Colonic mucosa (tissue), 4 donors: Measurements from ENCODE around the gene KRTCAP3. TPM values are rescaled to one million over a fixed set of nuclear protein-coding genes. Genes with fewer than 3 reads are reported as not detected.
A peak's percentile ranks its signal among the peaks of the same experiment; 100 is the strongest.
"Not testable (repeated sequence)": the region's sequence is repeated elsewhere in the genome, so short reads cannot be mapped to it uniquely, and the experiment has no call there.

Source experiments
- DNase-seq: peaks from one replicate; pipeline ENCODE4 v3.0.0-alpha.2; 2020
- H3K27ac ChIP-seq: fragments of 200-600 bp; one replicate; pipeline ENCODE4 v1.8.0; 2021
- H3K27me3 ChIP-seq: fragments of 200-600 bp; one replicate; pipeline ENCODE4 v1.8.0; 2021
- H3K36me3 ChIP-seq: fragments of 200-600 bp; one replicate; pipeline ENCODE4 v1.8.0; 2021
- H3K4me1 ChIP-seq: fragments of 200-600 bp; one replicate; pipeline ENCODE4 v1.8.0; 2021; ENCODE audit warnings: mild to moderate bottlenecking
- H3K4me3 ChIP-seq: fragments of 200-600 bp; one replicate; pipeline ENCODE4 v1.8.0; 2021
- H3K9ac ChIP-seq, 2 donors: one replicate each; pipeline ENCODE4 v1.7.0; 2013; ENCODE audit warnings: control low read depth in 2 of 2, low read depth in 2 of 2, low read length in 2 of 2
- H3K9me3 ChIP-seq: fragments of 200-600 bp; one replicate; pipeline ENCODE4 v1.8.0; 2021
- intact Hi-C: fragments of 100-400 bp; cut with DNase I; formaldehyde crosslinking; loops from one replicate; pipeline ENCODE4 v1.14.1; 2022
- total RNA-seq, 2 donors: library from RNA; stranded (reverse); fragmentation: NEBNext Ultra II Directional in 1 of 2; extraction: Animal tissue kit (Norgen Biotek cat#: 25700) in 1 of 2; gene quantifications; one replicate each; pipeline ENCODE4 v1.2.1, GENCODE V29; 2021
- TF ChIP-seq, protein P1 (sequence below): fragments of 200-600 bp; IDR thresholded peaks from one replicate; pipeline ENCODE4 v1.8.0; 2022; ENCODE audit warnings: antibody characterized with exemption, mild to moderate bottlenecking
- donor health status: healthy.
- donor health status: DM: no; HTN: no; CAD: no.
- donor health status: DM: no; HTN: no; CAD: no.

The KRTCAP3 gene
- total RNA-seq, 2 donors from 2014 or later, result 91.8 to 147 TPM

GRCh38 chr2:27421660-27422250 lies 20.4 kb upstream of the KRTCAP3 start:
- intact Hi-C loops, result no loop called here
- H3K27me3 ChIP-seq, result no peaks in the 10 kb centered on the region
- H3K4me1 ChIP-seq, result no peaks in the 10 kb centered on the region
- no peak overlapping the region for H3K9ac ChIP-seq
- no peak overlapping the region for H3K27ac ChIP-seq
- TF ChIP-seq, protein P1, sequence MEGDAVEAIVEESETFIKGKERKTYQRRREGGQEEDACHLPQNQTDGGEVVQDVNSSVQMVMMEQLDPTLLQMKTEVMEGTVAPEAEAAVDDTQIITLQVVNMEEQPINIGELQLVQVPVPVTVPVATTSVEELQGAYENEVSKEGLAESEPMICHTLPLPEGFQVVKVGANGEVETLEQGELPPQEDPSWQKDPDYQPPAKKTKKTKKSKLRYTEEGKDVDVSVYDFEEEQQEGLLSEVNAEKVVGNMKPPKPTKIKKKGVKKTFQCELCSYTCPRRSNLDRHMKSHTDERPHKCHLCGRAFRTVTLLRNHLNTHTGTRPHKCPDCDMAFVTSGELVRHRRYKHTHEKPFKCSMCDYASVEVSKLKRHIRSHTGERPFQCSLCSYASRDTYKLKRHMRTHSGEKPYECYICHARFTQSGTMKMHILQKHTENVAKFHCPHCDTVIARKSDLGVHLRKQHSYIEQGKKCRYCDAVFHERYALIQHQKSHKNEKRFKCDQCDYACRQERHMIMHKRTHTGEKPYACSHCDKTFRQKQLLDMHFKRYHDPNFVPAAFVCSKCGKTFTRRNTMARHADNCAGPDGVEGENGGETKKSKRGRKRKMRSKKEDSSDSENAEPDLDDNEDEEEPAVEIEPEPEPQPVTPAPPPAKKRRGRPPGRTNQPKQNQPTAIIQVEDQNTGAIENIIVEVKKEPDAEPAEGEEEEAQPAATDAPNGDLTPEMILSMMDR, result no peak
- H3K36me3 ChIP-seq, result no peaks in the 10 kb centered on the region
- no peak overlapping the region for H3K4me3 ChIP-seq
- DNase-seq, result no peak
- H3K9me3 ChIP-seq, result no peaks in the 10 kb centered on the region

DNA sequence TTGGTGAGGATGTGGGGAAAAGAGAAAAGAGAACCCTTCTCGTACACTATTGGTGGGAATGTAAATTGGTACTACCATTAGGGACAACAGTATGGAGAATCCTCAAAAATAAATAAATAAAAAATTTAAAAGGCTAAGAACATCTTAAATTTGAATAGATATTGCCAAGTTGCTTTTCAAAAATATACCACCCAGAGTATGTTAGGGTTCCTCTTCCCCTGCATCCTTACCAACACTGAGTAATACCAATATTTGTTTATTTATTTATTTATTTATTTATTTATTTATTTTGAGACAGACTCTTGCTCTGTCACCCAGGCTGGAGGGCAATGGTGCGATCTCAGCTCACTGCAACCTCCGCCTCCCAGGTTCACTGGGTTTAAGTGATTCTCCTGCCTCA lies 19.2 kb upstream of the KRTCAP3 start:
- H3K36me3 ChIP-seq, result no peaks in the 10 kb centered on the region
- H3K27ac ChIP-seq, result no peak overlapping the region
- H3K9me3 ChIP-seq, result no peaks in the 10 kb centered on the region
- no peaks in the 10 kb centered on the region for H3K4me1 ChIP-seq
- H3K4me3 ChIP-seq, result no peak overlapping the region
- intact Hi-C loops, result no loop called here
- H3K9ac ChIP-seq, result no peak overlapping the region
- TF ChIP-seq, protein P1, result no peak
- no peaks in the 10 kb centered on the region for H3K27me3 ChIP-seq
- no peak for DNase-seq

DNA sequence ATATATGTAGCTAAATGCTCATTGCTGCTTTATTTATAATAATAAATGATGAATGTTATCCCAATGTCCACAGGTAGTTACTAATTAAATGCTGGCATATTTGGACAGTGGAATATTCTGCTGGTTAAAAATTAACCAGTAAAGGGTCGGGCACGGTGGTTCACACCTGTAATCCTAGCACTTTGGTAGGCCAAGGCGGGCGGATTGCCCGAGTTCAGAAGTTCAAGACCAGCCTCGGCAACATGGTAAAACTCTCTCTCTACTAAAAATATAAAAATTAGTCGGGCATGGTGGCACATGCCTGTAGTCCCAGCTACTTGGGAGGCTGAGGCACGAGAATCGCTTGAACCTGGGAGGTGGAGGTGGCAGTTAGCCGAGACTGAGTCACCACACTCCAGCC lies 17.1 kb upstream of the KRTCAP3 start:
- H3K36me3 ChIP-seq, H3K4me3 ChIP-seq, H3K9me3 ChIP-seq, H3K4me1 ChIP-seq, intact Hi-C loops, H3K27me3 ChIP-seq, DNase-seq, H3K9ac ChIP-seq, H3K27ac ChIP-seq: not testable (repeated sequence)

DNA sequence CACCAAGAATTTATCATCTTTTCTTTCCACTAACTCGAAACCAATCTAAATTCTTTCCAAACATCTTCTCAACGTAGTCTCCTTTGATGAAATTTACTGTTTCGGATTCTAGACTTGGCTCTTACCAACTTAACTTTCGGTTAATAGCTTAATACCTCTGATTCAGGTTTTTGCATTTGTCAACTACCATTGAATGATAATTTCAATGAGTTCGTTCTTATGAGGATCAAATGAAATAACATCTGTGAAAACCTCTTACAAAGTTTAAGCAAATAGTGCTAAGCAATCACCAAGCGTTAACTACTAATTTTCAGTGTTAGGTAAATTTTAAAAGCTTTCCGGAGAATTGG lies 14.3 kb upstream of the KRTCAP3 start:
- Histone ChIP-seq H3K9ac (peak overlapping the region; percentile 75 to 89), H3K4me3 (peak overlapping the region; percentile 94), H3K4me1 (peaks cover 10% of the 10 kb centered on the region), H3K9me3 (no peaks in the 10 kb centered on the region), H3K27me3 (no peaks in the 10 kb centered on the region), H3K27ac (peak overlapping the region; percentile 100), H3K36me3 (no peaks in the 10 kb centered on the region)
- DNase-seq, result no peak
- TF ChIP-seq, protein P1, result no peak
- intact Hi-C loops, result no loop called here

DNA sequence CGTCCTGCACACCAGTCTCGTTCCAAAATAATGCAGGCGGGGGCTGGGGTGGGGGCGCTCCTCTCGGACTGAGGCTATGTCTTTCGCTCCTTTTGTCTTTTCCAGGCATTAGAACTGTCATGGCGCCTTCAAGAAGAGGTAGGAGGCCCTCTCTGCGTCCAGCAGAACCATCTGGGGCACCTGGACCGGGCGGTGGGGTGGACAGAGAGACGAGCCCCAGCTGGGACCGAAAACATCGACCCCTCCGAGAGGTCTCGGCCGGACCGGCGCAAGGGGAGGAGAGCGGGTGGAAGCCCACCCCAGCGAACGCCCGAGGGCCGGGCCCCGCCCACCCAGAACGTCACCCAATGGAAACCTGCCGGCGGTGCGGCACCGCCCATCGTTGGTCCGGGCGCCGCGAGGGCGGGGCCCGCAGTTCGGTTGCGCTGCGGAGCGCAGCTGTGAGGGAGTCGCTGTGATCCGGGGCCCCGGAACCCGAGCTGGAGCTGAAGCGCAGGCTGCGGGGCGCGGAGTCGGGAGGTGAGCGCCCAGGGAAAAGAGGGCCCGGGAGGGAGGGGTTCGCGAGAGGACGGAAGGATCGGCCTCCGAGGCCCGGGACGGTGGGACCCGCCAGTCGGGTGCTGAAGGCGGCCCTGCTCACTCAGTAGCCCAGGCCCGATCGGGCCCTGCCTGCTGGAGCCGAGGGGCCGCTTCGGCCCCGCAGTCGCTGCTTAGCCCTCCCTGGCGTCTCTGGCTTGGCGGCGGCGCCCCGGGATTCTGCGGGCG lies 13.8 kb upstream of the KRTCAP3 start, which contains the start of gene NRBP1:
Gene NRBP1, plus strand, starts transcription at position 419 of the 765 bp plus-strand sequence. CDS start 4,643 bp downstream, outside the sequence.
- Histone ChIP-seq H3K9ac (peak within 1 kb of the TSS; percentile 92 to 96), H3K36me3 (peaks cover under 1% of the 10 kb centered on the region), H3K27me3 (no peaks in the 10 kb centered on the region), H3K4me1 (peaks cover 10% of the 10 kb centered on the region), H3K4me3 (peak within 1 kb of the TSS; percentile 94), H3K27ac (peak within 1 kb of the TSS; percentile 100), H3K9me3 (no peaks in the 10 kb centered on the region)
- intact Hi-C loops, result no loop called here
- TF ChIP-seq, protein P1, result no peak
- DNase-seq, result peak; percentile 95
